NT2/D1 (cell line): ENCODE results near the gene PHC3.

Source experiments
- DNase-seq: peaks from one replicate; pipeline ENCODE4 v3.0.0-alpha.2; 2011; ENCODE audit warnings: low read depth, low spot score
- H3K27me3 ChIP-seq: 2 replicates; pipeline ENCODE4 v1.6.0; 2011; ENCODE audit warnings: mild to moderate bottlenecking; ENCODE audit not compliant: insufficient read length, insufficient read depth
- H3K36me3 ChIP-seq: 2 replicates; pipeline ENCODE4 v1.6.1; 2011; ENCODE audit warnings: mild to moderate bottlenecking, low read length, mixed read lengths; ENCODE audit not compliant: insufficient read depth, insufficient read length
- H3K4me1 ChIP-seq: 2 replicates; pipeline ENCODE4 v1.5.1; 2011; ENCODE audit not compliant: insufficient read depth, insufficient read length
- H3K4me3 ChIP-seq: 2 replicates; pipeline ENCODE4 v1.5.1; 2011; ENCODE audit warnings: low read depth; ENCODE audit not compliant: insufficient read length
- H3K9ac ChIP-seq: 2 replicates; pipeline ENCODE4 v1.6.0; 2011; ENCODE audit warnings: low read depth; ENCODE audit not compliant: insufficient read length
- H3K9me3 ChIP-seq: 2 replicates; pipeline ENCODE4 v1.5.1; 2011; ENCODE audit warnings: mild to moderate bottlenecking, low read length; ENCODE audit not compliant: insufficient read depth
- SUZ12 ChIP-seq: IDR thresholded peaks from 2 replicates; pipeline ENCODE4 v1.6.1; 2011; ENCODE audit not compliant: insufficient read length, insufficient read depth; ENCODE audit errors: extremely low read depth
- YY1 ChIP-seq: IDR thresholded peaks from 2 replicates; pipeline ENCODE4 v1.6.1; 2011; ENCODE audit not compliant: insufficient read length, insufficient read depth
- ZNF274 ChIP-seq: IDR thresholded peaks from 2 replicates; pipeline ENCODE4 v1.6.1; 2011; ENCODE audit warnings: mild to moderate bottlenecking, low read depth, low read length

The PHC3 gene

GRCh38 chr3:170038434-170039110, 143.0 kb downstream of the PHC3 start:
- peak overlapping the region; percentile 60 for H3K4me3 ChIP-seq
- H3K9me3 ChIP-seq = no peaks in the 10 kb centered on the region
- no peaks in the 10 kb centered on the region for H3K36me3 ChIP-seq
- no peak for TF ChIP-seq SUZ12
- no peak for TF ChIP-seq YY1
- TF ChIP-seq ZNF274 = no peak
- H3K27me3 ChIP-seq = peaks cover 40% of the 10 kb centered on the region
- no peaks in the 10 kb centered on the region for H3K4me1 ChIP-seq
- H3K9ac ChIP-seq = peak overlapping the region; percentile 75
- no peak for DNase-seq
